Panc1 (cell line): ENCODE results near the gene DYNLRB2. TPM values are rescaled to one million over a fixed set of nuclear protein-coding genes. Genes with fewer than 3 reads are reported as not detected.

ENCODE experiments used
- ATAC-seq: fragments of 200-7000 bp; cut with Tn5 transposase; 2 replicates; pipeline ENCODE4 v1.9.1; 2020; ENCODE audit warnings: mild to moderate bottlenecking, moderate library complexity
- BruUV-seq: library from RNA; stranded (reverse); fragments of 400-500 nt; replicated peaks from 2 replicates; lab custom pipeline; 2021; lab: Mats Ljungman, UMichigan
- CTCF ChIA-PET: fragments of 300-600 bp; sonication (Branson Sonifier 250); formaldehyde crosslinking; loops from one replicate; lab custom pipeline; 2022; ENCODE audit warnings: antibody characterized with exemption; lab: Charles Lee
- POLR2A ChIA-PET: fragments of 300-600 bp; sonication (Branson Sonifier 250); formaldehyde crosslinking; loops from one replicate; lab custom pipeline; 2022; ENCODE audit warnings: antibody characterized with exemption; lab: Charles Lee
- DNase-seq: peaks from one replicate; pipeline ENCODE4 v3.0.0-alpha.2; 2010; ENCODE audit warnings: low read depth, low spot score
- H3K27ac ChIP-seq: 2 replicates; pipeline ENCODE4 v1.5.1; 2011; ENCODE audit warnings: mild to moderate bottlenecking, low read length, inconsistent platforms
- H3K27me3 ChIP-seq: fragments of 200-500 bp; sonication (Bioruptor generic); 2 replicates; pipeline ENCODE4 v1.6.0; 2014; ENCODE audit warnings: low read length, inconsistent platforms; ENCODE audit not compliant: control insufficient read depth, insufficient read depth
- H3K36me3 ChIP-seq: fragments of 200-500 bp; sonication (Bioruptor generic); 2 replicates; pipeline ENCODE4 v1.5.1; 2014; ENCODE audit warnings: inconsistent platforms, mild to moderate bottlenecking, low read length, moderate library complexity; ENCODE audit not compliant: control insufficient read depth, insufficient read depth
- H3K4me1 ChIP-seq: 2 replicates; pipeline ENCODE4 v1.5.1; 2011; ENCODE audit warnings: inconsistent platforms, mild to moderate bottlenecking, low read length, moderate library complexity; ENCODE audit not compliant: control insufficient read depth, insufficient read depth
- H3K4me3 ChIP-seq, 2 experiments: 2 replicates each; pipeline ENCODE4 v1.5.1; 2011 to 2012; ENCODE audit warnings: low read depth in 2 of 2, low read length in 2 of 2, mild to moderate bottlenecking in 2 of 2, inconsistent platforms in 1 of 2, moderate library complexity in 1 of 2
- H3K9me3 ChIP-seq: fragments of 200-500 bp; sonication (Bioruptor generic); 2 replicates; pipeline ENCODE4 v1.5.1; 2014; ENCODE audit warnings: low read depth, mild to moderate bottlenecking, inconsistent platforms, low read length, moderate library complexity; ENCODE audit not compliant: control insufficient read depth, insufficient read depth
- POLR2AphosphoS5 ChIP-seq: IDR thresholded peaks from 2 replicates; pipeline ENCODE4 v1.6.1; 2012; ENCODE audit warnings: mild to moderate bottlenecking, low read depth, low read length, moderate library complexity
- SIN3A ChIP-seq: IDR thresholded peaks from 2 replicates; pipeline ENCODE4 v1.6.1; 2012; ENCODE audit warnings: low read depth, mild to moderate bottlenecking, low read length, moderate library complexity, borderline replicate concordance; ENCODE audit not compliant: insufficient read depth
- TCF7L2 ChIP-seq: IDR thresholded peaks from 2 replicates; pipeline ENCODE4 v1.6.1; 2011; ENCODE audit warnings: mild to moderate bottlenecking, low read depth, low read length, inconsistent platforms
- in situ Hi-C: cut with HindIII; loops from 2 replicates; pipeline ENCODE4 v1.10.0; 2016; ENCODE audit warnings: low sequenced_read_pairs, low pct_unique_long_range_greater_than_20kb
- intact Hi-C: fragments of 100-400 bp; cut with micrococcal nuclease; formaldehyde crosslinking; loops from one replicate; pipeline ENCODE4 v1.10.0; 2022; ENCODE audit not compliant: unreplicated experiment
- total RNA-seq: library from RNA; stranded (reverse); gene quantifications from one replicate; pipeline ENCODE4 v1.2.1, GENCODE V29; 2021; ENCODE audit not compliant: unreplicated experiment
- TF ChIP-seq, protein P1 (sequence below), 2 experiments: IDR thresholded peaks; 2 replicates each; pipeline ENCODE4 v1.6.1; 2011 to 2012; ENCODE audit warnings: low read depth in 2 of 2, control low read depth in 1 of 2, low read length in 1 of 2, mild to moderate bottlenecking in 1 of 2, moderate library complexity in 1 of 2; ENCODE audit not compliant: insufficient read depth in 1 of 2
- TF ChIP-seq, protein P2 (sequence below): fragments of 450-650 bp; IDR thresholded peaks from 2 replicates; pipeline ENCODE4 v1.5.1; 2017; ENCODE audit warnings: mild to moderate bottlenecking

Gene DYNLRB2
- total RNA-seq, 1 experiment from 2014 or later = not detected

- ChIA-PET POLR2A (no interaction called here), CTCF (no interaction called here)
- Histone ChIP-seq H3K9me3 (no peaks in the 10 kb centered on the region), H3K27me3 (no peaks in the 10 kb centered on the region), H3K36me3 (no peaks in the 10 kb centered on the region), H3K4me3 (no peak overlapping the region), H3K4me1 (no peaks in the 10 kb centered on the region), H3K27ac (no peak overlapping the region)
- ATAC-seq (no peak), DNase-seq (no peak)
- in situ Hi-C loops = no loop called here
- intact Hi-C loops = no loop called here
- TF ChIP-seq SIN3A (no peak), TCF7L2 (no peak), POLR2AphosphoS5 (no peak)
- TF ChIP-seq, protein P1, sequence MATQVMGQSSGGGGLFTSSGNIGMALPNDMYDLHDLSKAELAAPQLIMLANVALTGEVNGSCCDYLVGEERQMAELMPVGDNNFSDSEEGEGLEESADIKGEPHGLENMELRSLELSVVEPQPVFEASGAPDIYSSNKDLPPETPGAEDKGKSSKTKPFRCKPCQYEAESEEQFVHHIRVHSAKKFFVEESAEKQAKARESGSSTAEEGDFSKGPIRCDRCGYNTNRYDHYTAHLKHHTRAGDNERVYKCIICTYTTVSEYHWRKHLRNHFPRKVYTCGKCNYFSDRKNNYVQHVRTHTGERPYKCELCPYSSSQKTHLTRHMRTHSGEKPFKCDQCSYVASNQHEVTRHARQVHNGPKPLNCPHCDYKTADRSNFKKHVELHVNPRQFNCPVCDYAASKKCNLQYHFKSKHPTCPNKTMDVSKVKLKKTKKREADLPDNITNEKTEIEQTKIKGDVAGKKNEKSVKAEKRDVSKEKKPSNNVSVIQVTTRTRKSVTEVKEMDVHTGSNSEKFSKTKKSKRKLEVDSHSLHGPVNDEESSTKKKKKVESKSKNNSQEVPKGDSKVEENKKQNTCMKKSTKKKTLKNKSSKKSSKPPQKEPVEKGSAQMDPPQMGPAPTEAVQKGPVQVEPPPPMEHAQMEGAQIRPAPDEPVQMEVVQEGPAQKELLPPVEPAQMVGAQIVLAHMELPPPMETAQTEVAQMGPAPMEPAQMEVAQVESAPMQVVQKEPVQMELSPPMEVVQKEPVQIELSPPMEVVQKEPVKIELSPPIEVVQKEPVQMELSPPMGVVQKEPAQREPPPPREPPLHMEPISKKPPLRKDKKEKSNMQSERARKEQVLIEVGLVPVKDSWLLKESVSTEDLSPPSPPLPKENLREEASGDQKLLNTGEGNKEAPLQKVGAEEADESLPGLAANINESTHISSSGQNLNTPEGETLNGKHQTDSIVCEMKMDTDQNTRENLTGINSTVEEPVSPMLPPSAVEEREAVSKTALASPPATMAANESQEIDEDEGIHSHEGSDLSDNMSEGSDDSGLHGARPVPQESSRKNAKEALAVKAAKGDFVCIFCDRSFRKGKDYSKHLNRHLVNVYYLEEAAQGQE (IDR thresholded peaks at IDR 0.05; ENCODE audit: insufficient read depth in 1 of 2, low read depth in 2 of 2, low read length in 1 of 2) = no peak
- TF ChIP-seq, protein P2, sequence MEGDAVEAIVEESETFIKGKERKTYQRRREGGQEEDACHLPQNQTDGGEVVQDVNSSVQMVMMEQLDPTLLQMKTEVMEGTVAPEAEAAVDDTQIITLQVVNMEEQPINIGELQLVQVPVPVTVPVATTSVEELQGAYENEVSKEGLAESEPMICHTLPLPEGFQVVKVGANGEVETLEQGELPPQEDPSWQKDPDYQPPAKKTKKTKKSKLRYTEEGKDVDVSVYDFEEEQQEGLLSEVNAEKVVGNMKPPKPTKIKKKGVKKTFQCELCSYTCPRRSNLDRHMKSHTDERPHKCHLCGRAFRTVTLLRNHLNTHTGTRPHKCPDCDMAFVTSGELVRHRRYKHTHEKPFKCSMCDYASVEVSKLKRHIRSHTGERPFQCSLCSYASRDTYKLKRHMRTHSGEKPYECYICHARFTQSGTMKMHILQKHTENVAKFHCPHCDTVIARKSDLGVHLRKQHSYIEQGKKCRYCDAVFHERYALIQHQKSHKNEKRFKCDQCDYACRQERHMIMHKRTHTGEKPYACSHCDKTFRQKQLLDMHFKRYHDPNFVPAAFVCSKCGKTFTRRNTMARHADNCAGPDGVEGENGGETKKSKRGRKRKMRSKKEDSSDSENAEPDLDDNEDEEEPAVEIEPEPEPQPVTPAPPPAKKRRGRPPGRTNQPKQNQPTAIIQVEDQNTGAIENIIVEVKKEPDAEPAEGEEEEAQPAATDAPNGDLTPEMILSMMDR = no peak
- BruUV-seq = no TSS peak
Observed at GRCh38 chr16:80557037-80557436, 16.2 kb downstream of the DYNLRB2 start.

DNA sequence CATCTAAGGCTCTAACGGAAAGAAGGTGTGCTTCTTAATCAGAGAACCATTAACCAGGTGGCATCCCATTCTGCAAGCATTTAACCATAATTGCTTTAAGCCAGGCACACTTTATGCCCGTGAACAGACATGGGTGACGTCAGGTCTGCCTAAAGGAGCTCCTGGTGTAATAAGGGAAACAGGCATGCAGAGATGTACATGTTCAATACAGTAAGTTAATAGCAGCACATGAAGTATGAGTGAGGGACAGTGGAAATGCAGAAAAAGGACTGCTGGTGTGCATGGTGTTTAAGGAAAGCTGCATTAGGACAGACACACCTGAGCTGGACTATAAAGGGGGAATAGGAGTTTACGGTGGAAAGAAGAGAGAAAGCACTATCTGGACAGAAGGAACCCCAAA, 18.6 kb downstream of the DYNLRB2 start:
- Histone ChIP-seq H3K4me3 (no peak overlapping the region), H3K4me1 (no peaks in the 10 kb centered on the region), H3K9me3 (no peaks in the 10 kb centered on the region), H3K27me3 (no peaks in the 10 kb centered on the region), H3K27ac (no peak overlapping the region), H3K36me3 (no peaks in the 10 kb centered on the region)
- intact Hi-C loops (no loop called here), in situ Hi-C loops (no loop called here)
- ChIA-PET POLR2A (no interaction called here), CTCF (no interaction called here)
- TF ChIP-seq, protein P2 = no peak
- TF ChIP-seq SIN3A (no peak), POLR2AphosphoS5 (no peak), TCF7L2 (no peak)
- TF ChIP-seq, protein P1 (IDR thresholded peaks at IDR 0.05; ENCODE audit: insufficient read depth in 1 of 2, low read depth in 2 of 2, low read length in 1 of 2) = no peak
- no peak for DNase-seq
- BruUV-seq = no TSS peak
- no peak for ATAC-seq
